Measurements from ENCODE around the gene FLNB. TPM values are rescaled to one million over a fixed set of nuclear protein-coding genes. Genes with fewer than 3 reads are reported as not detected.

The FLNB gene
- total and polyA plus RNA-seq, 2 of the 13 experiments (the other 11 are each of a cell fraction or from before 2014, with no cell fraction given), result 106 to 130 TPM

- TF ChIP-seq, protein P1, sequence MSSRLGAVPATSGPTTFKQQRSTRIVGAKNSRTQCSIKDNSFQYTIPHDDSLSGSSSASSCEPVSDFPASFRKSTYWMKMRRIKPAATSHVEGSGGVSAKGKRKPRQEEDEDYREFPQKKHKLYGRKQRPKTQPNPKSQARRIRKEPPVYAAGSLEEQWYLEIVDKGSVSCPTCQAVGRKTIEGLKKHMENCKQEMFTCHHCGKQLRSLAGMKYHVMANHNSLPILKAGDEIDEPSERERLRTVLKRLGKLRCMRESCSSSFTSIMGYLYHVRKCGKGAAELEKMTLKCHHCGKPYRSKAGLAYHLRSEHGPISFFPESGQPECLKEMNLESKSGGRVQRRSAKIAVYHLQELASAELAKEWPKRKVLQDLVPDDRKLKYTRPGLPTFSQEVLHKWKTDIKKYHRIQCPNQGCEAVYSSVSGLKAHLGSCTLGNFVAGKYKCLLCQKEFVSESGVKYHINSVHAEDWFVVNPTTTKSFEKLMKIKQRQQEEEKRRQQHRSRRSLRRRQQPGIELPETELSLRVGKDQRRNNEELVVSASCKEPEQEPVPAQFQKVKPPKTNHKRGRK (CRISPR knock-in tag; IDR thresholded peaks at IDR 0.05), result no peak
- TF ChIP-seq, protein P2, sequence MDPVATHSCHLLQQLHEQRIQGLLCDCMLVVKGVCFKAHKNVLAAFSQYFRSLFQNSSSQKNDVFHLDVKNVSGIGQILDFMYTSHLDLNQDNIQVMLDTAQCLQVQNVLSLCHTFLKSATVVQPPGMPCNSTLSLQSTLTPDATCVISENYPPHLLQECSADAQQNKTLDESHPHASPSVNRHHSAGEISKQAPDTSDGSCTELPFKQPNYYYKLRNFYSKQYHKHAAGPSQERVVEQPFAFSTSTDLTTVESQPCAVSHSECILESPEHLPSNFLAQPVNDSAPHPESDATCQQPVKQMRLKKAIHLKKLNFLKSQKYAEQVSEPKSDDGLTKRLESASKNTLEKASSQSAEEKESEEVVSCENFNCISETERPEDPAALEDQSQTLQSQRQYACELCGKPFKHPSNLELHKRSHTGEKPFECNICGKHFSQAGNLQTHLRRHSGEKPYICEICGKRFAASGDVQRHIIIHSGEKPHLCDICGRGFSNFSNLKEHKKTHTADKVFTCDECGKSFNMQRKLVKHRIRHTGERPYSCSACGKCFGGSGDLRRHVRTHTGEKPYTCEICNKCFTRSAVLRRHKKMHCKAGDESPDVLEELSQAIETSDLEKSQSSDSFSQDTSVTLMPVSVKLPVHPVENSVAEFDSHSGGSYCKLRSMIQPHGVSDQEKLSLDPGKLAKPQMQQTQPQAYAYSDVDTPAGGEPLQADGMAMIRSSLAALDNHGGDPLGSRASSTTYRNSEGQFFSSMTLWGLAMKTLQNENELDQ (CRISPR knock-in tag; IDR thresholded peaks at IDR 0.05; ENCODE audit: borderline replicate concordance), result no peak
- TF ChIP-seq NR0B2 (CRISPR knock-in tag; IDR thresholded peaks at IDR 0.05) (no peak), DR1 (CRISPR knock-in tag; IDR thresholded peaks at IDR 0.05) (no peak), SOX5 (CRISPR knock-in tag; IDR thresholded peaks at IDR 0.05; ENCODE audit: borderline replicate concordance) (peak; percentile 54; the same call in 1 of the 2 replicates), FOXC1 (CRISPR knock-in tag; IDR thresholded peaks at IDR 0.05; ENCODE audit: borderline replicate concordance) (0 out of 2 replicates have a peak, but pooled peaks have one; percentile 36), FOXJ3 (CRISPR knock-in tag; IDR thresholded peaks at IDR 0.05; ENCODE audit: borderline replicate concordance) (peak; percentile 64; the same call in 1 of the 2 replicates), ZNF10 (CRISPR knock-in tag; IDR thresholded peaks at IDR 0.05; ENCODE audit: borderline replicate concordance, low read depth) (no peak), TFDP2 (CRISPR knock-in tag; IDR thresholded peaks at IDR 0.05) (no peak), KLF16 (CRISPR knock-in tag; IDR thresholded peaks at IDR 0.05) (no peak; a peak in 1 of 4 replicates), ZNF766 (CRISPR knock-in tag; IDR thresholded peaks at IDR 0.05; ENCODE audit: borderline replicate concordance) (no peak)
- TF ChIP-seq, protein P3, sequence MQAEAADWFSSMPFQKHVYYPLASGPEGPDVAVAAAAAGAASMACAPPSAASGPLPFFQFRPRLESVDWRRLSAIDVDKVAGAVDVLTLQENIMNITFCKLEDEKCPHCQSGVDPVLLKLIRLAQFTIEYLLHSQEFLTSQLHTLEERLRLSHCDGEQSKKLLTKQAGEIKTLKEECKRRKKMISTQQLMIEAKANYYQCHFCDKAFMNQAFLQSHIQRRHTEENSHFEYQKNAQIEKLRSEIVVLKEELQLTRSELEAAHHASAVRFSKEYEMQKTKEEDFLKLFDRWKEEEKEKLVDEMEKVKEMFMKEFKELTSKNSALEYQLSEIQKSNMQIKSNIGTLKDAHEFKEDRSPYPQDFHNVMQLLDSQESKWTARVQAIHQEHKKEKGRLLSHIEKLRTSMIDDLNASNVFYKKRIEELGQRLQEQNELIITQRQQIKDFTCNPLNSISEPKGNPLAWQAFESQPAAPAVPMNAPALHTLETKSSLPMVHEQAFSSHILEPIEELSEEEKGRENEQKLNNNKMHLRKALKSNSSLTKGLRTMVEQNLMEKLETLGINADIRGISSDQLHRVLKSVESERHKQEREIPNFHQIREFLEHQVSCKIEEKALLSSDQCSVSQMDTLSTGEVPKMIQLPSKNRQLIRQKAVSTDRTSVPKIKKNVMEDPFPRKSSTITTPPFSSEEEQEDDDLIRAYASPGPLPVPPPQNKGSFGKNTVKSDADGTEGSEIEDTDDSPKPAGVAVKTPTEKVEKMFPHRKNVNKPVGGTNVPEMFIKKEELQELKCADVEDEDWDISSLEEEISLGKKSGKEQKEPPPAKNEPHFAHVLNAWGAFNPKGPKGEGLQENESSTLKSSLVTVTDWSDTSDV (CRISPR knock-in tag; IDR thresholded peaks at IDR 0.05), result no peak
- TF ChIP-seq, protein P4, sequence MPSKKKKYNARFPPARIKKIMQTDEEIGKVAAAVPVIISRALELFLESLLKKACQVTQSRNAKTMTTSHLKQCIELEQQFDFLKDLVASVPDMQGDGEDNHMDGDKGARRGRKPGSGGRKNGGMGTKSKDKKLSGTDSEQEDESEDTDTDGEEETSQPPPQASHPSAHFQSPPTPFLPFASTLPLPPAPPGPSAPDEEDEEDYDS (CRISPR knock-in tag; IDR thresholded peaks at IDR 0.05), result no peak
- TF ChIP-seq, protein P5, sequence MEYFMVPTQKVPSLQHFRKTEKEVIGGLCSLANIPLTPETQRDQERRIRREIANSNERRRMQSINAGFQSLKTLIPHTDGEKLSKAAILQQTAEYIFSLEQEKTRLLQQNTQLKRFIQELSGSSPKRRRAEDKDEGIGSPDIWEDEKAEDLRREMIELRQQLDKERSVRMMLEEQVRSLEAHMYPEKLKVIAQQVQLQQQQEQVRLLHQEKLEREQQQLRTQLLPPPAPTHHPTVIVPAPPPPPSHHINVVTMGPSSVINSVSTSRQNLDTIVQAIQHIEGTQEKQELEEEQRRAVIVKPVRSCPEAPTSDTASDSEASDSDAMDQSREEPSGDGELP (IDR thresholded peaks at IDR 0.05; ENCODE audit: borderline replicate concordance, low read depth), result peak; percentile 92
- TF ChIP-seq, protein P6, sequence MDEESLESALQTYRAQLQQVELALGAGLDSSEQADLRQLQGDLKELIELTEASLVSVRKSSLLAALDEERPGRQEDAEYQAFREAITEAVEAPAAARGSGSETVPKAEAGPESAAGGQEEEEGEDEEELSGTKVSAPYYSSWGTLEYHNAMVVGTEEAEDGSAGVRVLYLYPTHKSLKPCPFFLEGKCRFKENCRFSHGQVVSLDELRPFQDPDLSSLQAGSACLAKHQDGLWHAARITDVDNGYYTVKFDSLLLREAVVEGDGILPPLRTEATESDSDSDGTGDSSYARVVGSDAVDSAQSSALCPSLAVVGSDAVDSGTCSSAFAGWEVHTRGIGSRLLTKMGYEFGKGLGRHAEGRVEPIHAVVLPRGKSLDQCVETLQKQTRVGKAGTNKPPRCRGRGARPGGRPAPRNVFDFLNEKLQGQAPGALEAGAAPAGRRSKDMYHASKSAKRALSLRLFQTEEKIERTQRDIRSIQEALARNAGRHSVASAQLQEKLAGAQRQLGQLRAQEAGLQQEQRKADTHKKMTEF (CRISPR knock-in tag; IDR thresholded peaks at IDR 0.05), result 0 out of 2 replicates have a peak, but pooled peaks have one; percentile 24
Observed at GRCh38 chr3:58065700-58066167, 57.5 kb downstream of the FLNB start (continued).
